ENCODE results near the gene DNAJA2.
A peak's percentile ranks its signal among the peaks of the same experiment; 100 is the strongest.

DNA sequence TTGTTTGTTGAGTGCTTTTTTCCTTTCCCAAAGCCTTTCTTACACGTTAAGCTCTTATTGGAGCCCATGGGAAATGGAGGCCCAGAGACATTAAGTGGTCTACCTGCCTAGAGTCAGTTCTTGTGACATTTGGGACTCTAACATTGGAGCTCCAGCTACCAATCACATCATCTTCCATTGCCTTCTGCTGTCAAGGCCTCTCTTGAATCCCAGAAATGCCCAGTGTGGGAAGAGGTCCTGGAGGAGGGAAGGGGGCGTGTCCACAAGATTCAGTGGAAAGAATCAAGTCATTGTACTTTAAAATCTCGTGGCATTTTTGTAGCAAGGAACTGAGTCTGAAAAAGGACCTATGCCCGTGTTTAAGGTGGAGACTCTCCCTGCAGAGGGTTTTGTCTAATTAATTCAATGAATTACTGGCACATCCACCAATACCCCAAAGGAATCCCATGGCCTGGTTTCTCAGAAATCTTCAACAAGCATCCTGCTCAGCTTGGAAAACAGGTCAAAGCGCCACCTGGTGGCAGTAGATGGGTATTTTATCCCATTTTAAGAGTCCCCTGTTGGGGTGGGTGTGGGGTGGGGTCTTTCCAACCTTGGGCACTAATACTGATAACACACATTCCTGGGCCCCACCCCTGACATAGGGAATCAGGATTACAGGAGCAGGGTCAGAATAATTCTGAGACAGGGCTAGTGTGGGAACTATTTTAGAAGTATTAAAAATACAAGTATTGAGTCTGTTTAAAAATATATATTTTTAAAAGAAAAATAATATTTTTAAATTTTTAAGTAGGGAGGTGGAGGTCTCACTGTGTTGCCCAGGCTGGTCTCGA is 64.7 kb downstream of the DNAJA2 start:
- TF ChIP-seq, protein P1, sequence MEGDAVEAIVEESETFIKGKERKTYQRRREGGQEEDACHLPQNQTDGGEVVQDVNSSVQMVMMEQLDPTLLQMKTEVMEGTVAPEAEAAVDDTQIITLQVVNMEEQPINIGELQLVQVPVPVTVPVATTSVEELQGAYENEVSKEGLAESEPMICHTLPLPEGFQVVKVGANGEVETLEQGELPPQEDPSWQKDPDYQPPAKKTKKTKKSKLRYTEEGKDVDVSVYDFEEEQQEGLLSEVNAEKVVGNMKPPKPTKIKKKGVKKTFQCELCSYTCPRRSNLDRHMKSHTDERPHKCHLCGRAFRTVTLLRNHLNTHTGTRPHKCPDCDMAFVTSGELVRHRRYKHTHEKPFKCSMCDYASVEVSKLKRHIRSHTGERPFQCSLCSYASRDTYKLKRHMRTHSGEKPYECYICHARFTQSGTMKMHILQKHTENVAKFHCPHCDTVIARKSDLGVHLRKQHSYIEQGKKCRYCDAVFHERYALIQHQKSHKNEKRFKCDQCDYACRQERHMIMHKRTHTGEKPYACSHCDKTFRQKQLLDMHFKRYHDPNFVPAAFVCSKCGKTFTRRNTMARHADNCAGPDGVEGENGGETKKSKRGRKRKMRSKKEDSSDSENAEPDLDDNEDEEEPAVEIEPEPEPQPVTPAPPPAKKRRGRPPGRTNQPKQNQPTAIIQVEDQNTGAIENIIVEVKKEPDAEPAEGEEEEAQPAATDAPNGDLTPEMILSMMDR (IDR thresholded peaks at IDR 0.05; ENCODE audit: poor library complexity, severe bottlenecking) = peak; percentile 67
- TF ChIP-seq RAD21 (conservative IDR thresholded peaks at IDR 0.05) (peak; percentile 65), SMC3 (conservative IDR thresholded peaks at IDR 0.05; ENCODE audit: poor library complexity) (peak; percentile 79), EP300 (conservative IDR thresholded peaks at IDR 0.05; ENCODE audit: poor library complexity, severe bottlenecking) (no peak)
